Neuron (in vitro differentiated cells): ENCODE results near the gene AP2A1.

Source experiments
- H2AFZ ChIP-seq: one replicate; pipeline ENCODE4 v1.6.1; 2013; ENCODE audit warnings: low read depth, mild to moderate bottlenecking, inconsistent platforms, low read length, moderate library complexity
- H3K27me3 ChIP-seq: one replicate; pipeline ENCODE4 v1.6.1; 2013; ENCODE audit warnings: low read length; ENCODE audit not compliant: insufficient read depth
- H3K36me3 ChIP-seq: one replicate; pipeline ENCODE4 v1.6.1; 2013; ENCODE audit warnings: low read length; ENCODE audit not compliant: insufficient read depth
- H3K4me1 ChIP-seq: one replicate; pipeline ENCODE4 v1.6.1; 2013; ENCODE audit warnings: low read length; ENCODE audit not compliant: insufficient read depth
- H3K4me3 ChIP-seq: 2 replicates; pipeline ENCODE4 v1.5.1; 2013; ENCODE audit warnings: mild to moderate bottlenecking, low read length, moderate library complexity
- H3K9me3 ChIP-seq: one replicate; pipeline ENCODE4 v1.6.1; 2013; ENCODE audit warnings: low read length

AP2A1 gene

DNA sequence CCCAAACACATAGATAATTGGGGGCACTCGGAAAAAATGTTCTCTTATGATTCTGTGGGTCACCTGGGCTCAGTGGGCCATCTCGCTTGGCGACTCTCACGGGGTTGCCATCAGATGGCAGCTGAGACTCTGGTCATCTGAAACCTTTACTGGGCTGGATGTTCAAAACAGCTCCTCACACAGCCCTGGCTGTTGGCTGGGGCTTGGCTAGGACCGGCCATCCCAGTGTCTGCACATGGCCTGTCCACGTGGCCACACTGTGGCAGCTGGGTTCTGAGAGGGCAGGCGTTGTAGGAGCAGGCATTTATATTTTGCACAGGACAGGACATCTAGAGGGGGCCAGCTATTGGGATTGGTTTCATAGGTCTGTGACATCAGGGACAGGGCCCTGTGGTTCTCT is 66.8 kb downstream of the AP2A1 start:
- Histone ChIP-seq H3K4me1 (no peaks in the 10 kb centered on the region), H3K27me3 (no peaks in the 10 kb centered on the region), H3K9me3 (peaks cover 2% of the 10 kb centered on the region), H3K36me3 (peaks cover 95% of the 10 kb centered on the region), H2AFZ (no peak overlapping the region), H3K4me3 (no peak overlapping the region)

DNA sequence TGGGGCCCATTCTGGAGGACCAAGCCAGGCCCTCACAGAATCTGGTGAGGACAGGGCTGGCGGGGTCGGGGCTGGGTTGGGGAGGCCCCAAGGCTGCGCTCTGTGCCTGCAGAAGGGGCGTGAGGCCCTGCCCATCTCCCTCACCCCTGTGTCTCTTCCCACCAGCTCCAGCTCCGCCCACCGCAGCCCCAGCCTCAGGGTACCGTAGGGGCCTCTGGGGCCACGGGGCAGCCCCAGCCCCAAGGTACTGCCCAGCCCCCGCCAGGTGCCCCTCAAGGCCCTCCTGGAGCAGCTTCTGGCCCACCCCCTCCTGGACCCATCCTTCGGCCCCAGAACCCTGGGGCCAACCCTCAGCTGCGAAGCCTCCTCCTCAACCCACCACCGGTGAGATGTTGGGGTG is 68.8 kb downstream of the AP2A1 start:
- Histone ChIP-seq H3K4me1 (peaks cover 4% of the 10 kb centered on the region), H3K4me3 (no peak overlapping the region), H3K36me3 (peaks cover 97% of the 10 kb centered on the region), H2AFZ (no peak overlapping the region), H3K9me3 (peaks cover 2% of the 10 kb centered on the region), H3K27me3 (no peaks in the 10 kb centered on the region)

- Histone ChIP-seq H3K27me3 (no peaks in the 10 kb centered on the region), H3K9me3 (peaks cover 2% of the 10 kb centered on the region), H3K4me3 (no peak overlapping the region), H3K4me1 (peaks cover 4% of the 10 kb centered on the region), H2AFZ (no peak overlapping the region), H3K36me3 (peaks cover 93% of the 10 kb centered on the region)
Observed at GRCh38 chr19:49836176-49837008, 69.6 kb downstream of the AP2A1 start.

GRCh38 chr19:49837009-49837310 is 70.2 kb downstream of the AP2A1 start:
- H2AFZ ChIP-seq = no peak overlapping the region
- H3K27me3 ChIP-seq = no peaks in the 10 kb centered on the region
- peaks cover 2% of the 10 kb centered on the region for H3K9me3 ChIP-seq
- peaks cover 88% of the 10 kb centered on the region for H3K36me3 ChIP-seq
- H3K4me1 ChIP-seq = peaks cover 4% of the 10 kb centered on the region
- H3K4me3 ChIP-seq = no peak overlapping the region

GRCh38 chr19:49837425-49837824 is 70.6 kb downstream of the AP2A1 start:
- H3K4me3 ChIP-seq = no peak overlapping the region
- peaks cover 4% of the 10 kb centered on the region for H3K4me1 ChIP-seq
- peaks cover 83% of the 10 kb centered on the region for H3K36me3 ChIP-seq
- H3K27me3 ChIP-seq = no peaks in the 10 kb centered on the region
- no peak overlapping the region for H2AFZ ChIP-seq
- peaks cover 2% of the 10 kb centered on the region for H3K9me3 ChIP-seq

- H3K4me3 ChIP-seq = no peak overlapping the region
- H3K9me3 ChIP-seq = peaks cover 2% of the 10 kb centered on the region
- no peak overlapping the region for H2AFZ ChIP-seq
- peaks cover 68% of the 10 kb centered on the region for H3K36me3 ChIP-seq
- peaks cover 4% of the 10 kb centered on the region for H3K4me1 ChIP-seq
- H3K27me3 ChIP-seq = no peaks in the 10 kb centered on the region
Observed at GRCh38 chr19:49838885-49839588, 72.2 kb downstream of the AP2A1 start.

- H3K27me3 ChIP-seq = no peaks in the 10 kb centered on the region
- H3K36me3 ChIP-seq = peaks cover 61% of the 10 kb centered on the region
- peaks cover 2% of the 10 kb centered on the region for H3K9me3 ChIP-seq
- no peak overlapping the region for H2AFZ ChIP-seq
- no peak overlapping the region for H3K4me3 ChIP-seq
- H3K4me1 ChIP-seq = peaks cover 4% of the 10 kb centered on the region
Observed at GRCh38 chr19:49839713-49840112, 72.9 kb downstream of the AP2A1 start.

- H3K9me3 ChIP-seq = peaks cover 2% of the 10 kb centered on the region
- H3K4me1 ChIP-seq = peaks cover 4% of the 10 kb centered on the region
- no peak overlapping the region for H2AFZ ChIP-seq
- H3K36me3 ChIP-seq = peaks cover 55% of the 10 kb centered on the region
- no peak overlapping the region for H3K4me3 ChIP-seq
- no peaks in the 10 kb centered on the region for H3K27me3 ChIP-seq
Observed at GRCh38 chr19:49840321-49840720, 73.5 kb downstream of the AP2A1 start.

DNA sequence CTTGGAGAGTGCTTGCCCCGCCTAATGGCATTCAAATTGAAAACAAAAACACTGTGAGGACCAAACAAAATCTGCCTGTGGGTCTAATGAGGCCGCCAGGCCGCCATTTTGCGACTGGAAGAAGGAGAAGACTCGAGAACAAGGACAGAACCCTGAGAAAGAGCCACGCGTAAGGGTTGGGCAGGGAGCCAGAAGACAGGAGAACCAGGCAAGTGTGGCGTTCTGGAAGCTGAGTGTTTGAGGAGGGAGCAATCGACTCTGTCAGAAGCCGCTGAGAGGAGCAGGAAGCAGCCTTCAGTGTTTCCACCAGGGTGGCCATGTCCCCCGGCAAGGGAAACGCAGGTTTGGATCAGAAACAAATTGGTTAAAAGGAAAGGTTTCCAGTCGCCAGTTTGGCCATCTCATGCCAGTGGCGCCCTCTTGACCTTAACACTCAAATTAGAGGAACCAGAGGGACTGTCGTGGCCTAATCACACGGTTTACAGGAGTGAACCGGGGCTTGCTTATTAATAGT is 74.0 kb downstream of the AP2A1 start:
- Histone ChIP-seq H2AFZ (no peak overlapping the region), H3K4me1 (peaks cover 4% of the 10 kb centered on the region), H3K9me3 (peaks cover 2% of the 10 kb centered on the region), H3K36me3 (peaks cover 50% of the 10 kb centered on the region), H3K4me3 (no peak overlapping the region), H3K27me3 (no peaks in the 10 kb centered on the region)

DNA sequence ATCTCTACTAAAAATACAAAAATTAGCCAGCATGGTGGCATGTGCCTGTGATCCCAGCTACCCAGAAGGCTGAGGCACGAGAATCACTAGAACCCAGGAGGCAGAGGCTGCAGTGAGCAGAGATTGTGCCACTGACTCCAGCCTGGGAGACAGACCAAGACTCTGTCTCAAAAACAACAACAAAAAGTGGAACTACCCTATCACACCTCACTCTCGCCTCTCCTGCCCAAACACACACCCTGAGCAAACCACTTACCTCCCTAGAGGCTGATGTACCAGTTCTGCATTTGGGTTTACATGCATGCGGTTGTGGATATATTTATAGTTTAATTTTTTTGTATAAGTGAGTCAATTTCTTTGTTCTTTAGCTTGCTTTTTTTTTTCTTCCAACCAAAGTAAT is 76.5 kb downstream of the AP2A1 start:
- Histone ChIP-seq H3K27me3 (no peaks in the 10 kb centered on the region), H3K36me3 (peaks cover 26% of the 10 kb centered on the region), H3K4me1 (peaks cover 4% of the 10 kb centered on the region), H2AFZ (no peak overlapping the region), H3K4me3 (no peak overlapping the region), H3K9me3 (no peaks in the 10 kb centered on the region)

DNA sequence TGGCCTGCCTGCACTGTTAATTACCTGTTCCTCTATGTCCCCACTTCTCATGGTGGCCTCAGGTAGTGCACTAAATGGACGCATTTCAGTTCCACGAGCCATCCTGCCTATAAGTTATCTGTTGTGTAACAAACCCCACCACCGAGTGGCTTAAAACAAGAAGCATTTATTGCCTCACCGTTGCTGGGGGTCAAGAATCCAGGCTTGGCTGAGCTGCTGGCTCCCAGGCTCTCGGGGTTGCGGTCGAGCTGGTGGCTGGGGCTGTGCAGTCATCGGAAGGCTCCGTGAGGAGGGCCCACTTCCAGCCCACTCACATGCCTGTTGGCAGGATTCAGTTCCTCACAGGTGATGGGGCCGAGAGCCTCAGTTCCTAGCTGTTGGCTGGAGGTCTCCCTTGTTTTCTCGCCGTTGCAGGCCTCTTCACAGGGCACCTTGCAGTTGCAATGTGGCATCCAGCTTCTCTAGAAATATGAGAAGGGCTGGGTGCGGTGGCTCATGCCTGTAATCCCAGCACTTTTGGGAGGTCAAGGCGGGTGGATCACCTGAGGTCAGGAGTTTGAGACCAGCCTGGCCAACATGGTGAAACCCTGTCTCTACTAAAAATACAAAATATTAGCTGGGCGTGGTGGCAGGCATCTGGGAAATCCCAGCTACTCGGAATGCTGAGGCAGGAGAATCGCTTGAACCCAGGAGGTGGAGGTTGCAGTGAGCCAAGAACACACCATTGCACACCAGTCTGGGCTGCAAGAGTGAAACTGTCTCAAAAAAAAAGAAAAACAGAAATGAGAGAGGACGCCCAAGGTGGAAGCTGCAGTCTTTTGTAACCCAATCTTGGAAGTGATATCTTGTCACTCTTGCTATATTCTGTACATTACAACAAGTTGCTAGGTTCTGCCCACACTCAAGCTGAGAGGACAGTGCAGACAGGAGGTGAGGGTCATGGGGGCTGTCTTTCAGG is 77.6 kb downstream of the AP2A1 start:
- Histone ChIP-seq H3K4me1 (peaks cover 4% of the 10 kb centered on the region), H2AFZ (no peak overlapping the region), H3K36me3 (peaks cover 19% of the 10 kb centered on the region), H3K4me3 (no peak overlapping the region), H3K9me3 (peaks cover 4% of the 10 kb centered on the region), H3K27me3 (no peaks in the 10 kb centered on the region)

GRCh38 chr19:49845414-49845813 is 78.6 kb downstream of the AP2A1 start:
- no peak overlapping the region for H2AFZ ChIP-seq
- H3K4me3 ChIP-seq = no peak overlapping the region
- H3K27me3 ChIP-seq = no peaks in the 10 kb centered on the region
- peaks cover 6% of the 10 kb centered on the region for H3K4me1 ChIP-seq
- H3K9me3 ChIP-seq = peaks cover 4% of the 10 kb centered on the region
- peaks cover 11% of the 10 kb centered on the region for H3K36me3 ChIP-seq

GRCh38 chr19:49846408-49846807 is 79.6 kb downstream of the AP2A1 start:
- H3K4me3 ChIP-seq = no peak overlapping the region
- peaks cover 4% of the 10 kb centered on the region for H3K36me3 ChIP-seq
- H3K27me3 ChIP-seq = no peaks in the 10 kb centered on the region
- H2AFZ ChIP-seq = no peak overlapping the region
- H3K9me3 ChIP-seq = peaks cover 4% of the 10 kb centered on the region
- H3K4me1 ChIP-seq = peaks cover 4% of the 10 kb centered on the region
